ENCODE data around the gene TRMO. TPM values are rescaled to one million over a fixed set of nuclear protein-coding genes. Genes with fewer than 3 reads are reported as not detected.

TRMO gene
- polyA plus RNA-seq, 3 donors from 2014 or later, result 5.9 to 11.4 (median 7.9) TPM

DNA sequence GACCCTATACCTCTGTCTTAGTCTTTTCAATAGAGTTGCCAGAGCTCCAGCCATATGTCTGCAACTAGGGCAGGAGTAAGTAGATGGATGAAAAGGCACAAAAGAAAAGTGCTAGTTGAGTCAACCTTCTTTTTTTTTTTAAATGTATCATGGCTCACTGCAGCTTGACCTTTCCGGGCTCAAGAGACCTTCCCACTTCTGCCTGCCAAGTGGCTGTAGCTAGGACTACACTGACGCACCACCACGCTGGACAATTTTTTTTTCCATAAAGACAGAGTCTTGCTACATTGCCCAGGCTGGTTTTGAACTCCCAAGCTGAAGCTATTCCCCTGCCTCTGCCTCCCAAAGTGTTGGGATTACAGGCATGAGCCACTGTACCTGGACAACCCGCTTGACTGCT, 42.0 kb downstream of the TRMO start:
- Mint-ChIP-seq H3K4me3 (no peak overlapping the region), H3K27me3 (ENCODE audit: low read depth in 3 of 3) (peaks cover 0 to 4% (median 2%) of the 10 kb centered on the region in 3 donors), H3K4me1 (no peaks in the 10 kb centered on the region), H3K36me3 (peaks cover 2 to 6% (median 3%) of the 10 kb centered on the region in 3 donors), H3K27ac (no peak overlapping the region), H3K9me3 (no peaks in the 10 kb centered on the region)
- DNase-seq, result no peak

DNA sequence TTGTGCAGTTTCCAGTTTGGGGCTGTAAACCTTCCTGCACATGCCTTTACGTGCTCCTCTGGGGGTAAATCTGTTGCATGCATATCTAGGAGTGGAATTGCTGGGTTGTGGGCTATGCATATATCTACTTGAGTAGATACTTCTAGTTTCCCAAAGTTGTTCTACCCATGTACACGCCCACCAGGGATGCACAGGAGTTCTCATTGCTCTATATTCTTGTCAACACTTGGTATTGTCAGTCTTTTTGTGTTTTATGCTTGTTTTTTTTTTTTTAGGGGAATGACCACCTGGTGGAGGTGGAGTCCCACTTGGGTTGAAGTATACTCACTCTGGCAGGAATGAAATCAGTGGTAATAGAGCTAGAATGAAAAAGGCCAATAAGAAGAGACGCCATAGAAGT, 46.2 kb downstream of the TRMO start:
- no peak for DNase-seq
- Mint-ChIP-seq H3K36me3 (peaks cover 6 to 9% (median 8%) of the 10 kb centered on the region in 3 donors), H3K27me3 (ENCODE audit: low read depth in 3 of 3) (peaks cover 0 to 5% (median 3%) of the 10 kb centered on the region in 3 donors), H3K27ac (no peak overlapping the region), H3K4me3 (no peak overlapping the region), H3K9me3 (no peaks in the 10 kb centered on the region), H3K4me1 (no peaks in the 10 kb centered on the region)

- Mint-ChIP-seq H3K36me3 (peaks cover 5 to 7% (median 6%) of the 10 kb centered on the region in 3 donors), H3K27ac (no peak overlapping the region), H3K9me3 (no peaks in the 10 kb centered on the region), H3K4me3 (no peak overlapping the region), H3K4me1 (no peaks in the 10 kb centered on the region), H3K27me3 (ENCODE audit: low read depth in 3 of 3) (peaks cover 0 to 10% (median 5%) of the 10 kb centered on the region in 3 donors)
- DNase-seq, result no peak
Observed at GRCh38 chr9:97875111-97875510, 47.2 kb downstream of the TRMO start.

DNA sequence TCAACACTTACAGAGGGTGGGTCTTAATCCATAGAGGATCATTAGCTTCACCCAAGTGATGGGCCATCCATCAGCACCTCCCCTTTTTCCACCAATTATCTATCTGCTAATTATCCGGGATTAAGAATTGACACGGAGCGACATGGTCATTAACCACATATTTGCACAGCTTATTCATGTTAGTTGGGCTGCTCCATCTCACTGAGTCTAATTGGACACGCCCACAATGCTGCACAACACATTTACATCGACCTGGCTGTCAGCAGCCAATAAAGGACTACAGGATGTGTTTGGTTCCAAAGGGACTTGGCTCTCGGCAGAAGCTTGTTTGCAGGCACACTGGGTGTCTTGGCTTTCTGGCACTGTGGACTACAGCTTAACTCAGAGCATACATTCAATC, 47.7 kb downstream of the TRMO start:
- no peak for DNase-seq
- no peaks in the 10 kb centered on the region for H3K4me1 Mint-ChIP-seq
- no peak overlapping the region for H3K4me3 Mint-ChIP-seq
- no peaks in the 10 kb centered on the region for H3K9me3 Mint-ChIP-seq
- H3K36me3 Mint-ChIP-seq, result peaks cover 5 to 7% (median 6%) of the 10 kb centered on the region in 3 donors
- no peak overlapping the region for H3K27ac Mint-ChIP-seq
- H3K27me3 Mint-ChIP-seq (ENCODE audit: low read depth in 3 of 3), result peaks cover 0 to 10% (median 5%) of the 10 kb centered on the region in 3 donors

GRCh38 chr9:97873882-97874281, 48.4 kb downstream of the TRMO start:
- Mint-ChIP-seq H3K4me1 (no peaks in the 10 kb centered on the region), H3K36me3 (peaks cover 5 to 10% (median 6%) of the 10 kb centered on the region in 3 donors), H3K27me3 (ENCODE audit: low read depth in 3 of 3) (peaks cover 0 to 13% (median 5%) of the 10 kb centered on the region in 3 donors), H3K27ac (no peak overlapping the region), H3K9me3 (no peaks in the 10 kb centered on the region), H3K4me3 (no peak overlapping the region)
- no peak for DNase-seq

- peaks cover 5 to 10% (median 6%) of the 10 kb centered on the region in 3 donors for H3K36me3 Mint-ChIP-seq
- H3K27ac Mint-ChIP-seq, result no peak overlapping the region
- peaks cover 0 to 13% (median 5%) of the 10 kb centered on the region in 3 donors for H3K27me3 Mint-ChIP-seq (ENCODE audit: low read depth in 3 of 3)
- DNase-seq, result no peak
- peaks cover 0 to 1% (median 0%) of the 10 kb centered on the region in 6 donors for H3K9me3 Mint-ChIP-seq
- H3K4me1 Mint-ChIP-seq, result no peaks in the 10 kb centered on the region
- H3K4me3 Mint-ChIP-seq, result no peak overlapping the region
Observed at GRCh38 chr9:97873425-97873824, 48.9 kb downstream of the TRMO start.

GRCh38 chr9:97868859-97869258, 53.4 kb downstream of the TRMO start:
- peaks cover 5 to 23% (median 9%) of the 10 kb centered on the region in 3 donors for H3K27me3 Mint-ChIP-seq (ENCODE audit: low read depth in 3 of 3)
- DNase-seq, result no peak
- no peak overlapping the region for H3K27ac Mint-ChIP-seq
- H3K4me3 Mint-ChIP-seq, result no peak overlapping the region
- peaks cover 5 to 21% (median 9%) of the 10 kb centered on the region in 3 donors for H3K36me3 Mint-ChIP-seq
- peaks cover 13 to 28% (median 22%) of the 10 kb centered on the region in 6 donors for H3K9me3 Mint-ChIP-seq
- H3K4me1 Mint-ChIP-seq, result no peaks in the 10 kb centered on the region

- Mint-ChIP-seq H3K27ac (no peak overlapping the region), H3K4me1 (no peaks in the 10 kb centered on the region), H3K27me3 (ENCODE audit: low read depth in 3 of 3) (peaks cover 8 to 29% (median 9%) of the 10 kb centered on the region in 3 donors), H3K36me3 (peaks cover 5 to 21% (median 9%) of the 10 kb centered on the region in 3 donors), H3K9me3 (peaks cover 13 to 28% (median 22%) of the 10 kb centered on the region in 6 donors), H3K4me3 (no peak overlapping the region)
- DNase-seq, result no peak
Observed at GRCh38 chr9:97866848-97867247, 55.5 kb downstream of the TRMO start.

GRCh38 chr9:97866300-97866699, 56.0 kb downstream of the TRMO start:
- H3K9me3 Mint-ChIP-seq, result peaks cover 13 to 28% (median 22%) of the 10 kb centered on the region in 6 donors
- H3K4me3 Mint-ChIP-seq, result no peak overlapping the region
- H3K27ac Mint-ChIP-seq, result no peak overlapping the region
- DNase-seq, result no peak
- peaks cover 5 to 17% (median 7%) of the 10 kb centered on the region in 3 donors for H3K36me3 Mint-ChIP-seq
- peaks cover 8 to 29% (median 11%) of the 10 kb centered on the region in 3 donors for H3K27me3 Mint-ChIP-seq (ENCODE audit: low read depth in 3 of 3)
- no peaks in the 10 kb centered on the region for H3K4me1 Mint-ChIP-seq

GRCh38 chr9:97864396-97864795, 57.9 kb downstream of the TRMO start:
- H3K27me3 Mint-ChIP-seq (ENCODE audit: low read depth in 3 of 3), result peaks cover 11 to 28% (median 11%) of the 10 kb centered on the region in 3 donors
- H3K4me1 Mint-ChIP-seq, result no peaks in the 10 kb centered on the region
- no peak overlapping the region for H3K27ac Mint-ChIP-seq
- H3K36me3 Mint-ChIP-seq, result peaks cover 4 to 14% (median 5%) of the 10 kb centered on the region in 3 donors
- DNase-seq, result no peak
- H3K9me3 Mint-ChIP-seq, result peaks cover 13 to 28% (median 22%) of the 10 kb centered on the region in 6 donors
- H3K4me3 Mint-ChIP-seq, result no peak overlapping the region

DNA sequence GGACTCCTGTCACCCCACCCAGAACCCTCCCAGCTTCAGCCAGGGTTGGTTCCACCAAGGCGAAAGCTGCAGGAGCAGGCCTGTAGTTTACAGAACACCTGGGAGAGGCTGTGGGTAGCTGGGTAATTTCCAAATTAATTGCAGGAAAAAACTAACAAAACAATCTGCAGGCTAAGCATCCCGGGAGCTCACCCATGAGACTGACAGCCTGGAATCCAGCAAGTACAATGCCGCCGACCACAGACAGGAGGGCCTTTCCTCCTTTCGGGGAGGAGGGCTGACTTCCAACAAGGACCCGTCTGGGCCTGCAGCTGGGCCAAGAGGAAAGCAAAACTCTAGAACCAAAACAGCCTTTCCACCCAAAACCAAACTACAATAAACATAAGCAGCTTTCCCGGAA, 59.0 kb downstream of the TRMO start:
- no peak for DNase-seq
- no peak overlapping the region for H3K4me3 Mint-ChIP-seq
- no peaks in the 10 kb centered on the region for H3K4me1 Mint-ChIP-seq
- H3K9me3 Mint-ChIP-seq, result peaks cover 12 to 28% (median 22%) of the 10 kb centered on the region in 6 donors
- peaks cover 4 to 11% (median 5%) of the 10 kb centered on the region in 3 donors for H3K36me3 Mint-ChIP-seq
- no peak overlapping the region for H3K27ac Mint-ChIP-seq
- peaks cover 16 to 34% (median 20%) of the 10 kb centered on the region in 3 donors for H3K27me3 Mint-ChIP-seq (ENCODE audit: low read depth in 3 of 3)

GRCh38 chr9:97861148-97861475, 61.2 kb downstream of the TRMO start:
- peaks cover 2 to 13% (median 10%) of the 10 kb centered on the region in 6 donors for H3K9me3 Mint-ChIP-seq
- no peak overlapping the region for H3K4me3 Mint-ChIP-seq
- peaks cover 0 to 8% (median 5%) of the 10 kb centered on the region in 3 donors for H3K36me3 Mint-ChIP-seq
- no peak overlapping the region for H3K27ac Mint-ChIP-seq
- peaks cover 22 to 42% (median 23%) of the 10 kb centered on the region in 3 donors for H3K27me3 Mint-ChIP-seq (ENCODE audit: low read depth in 3 of 3)
- DNase-seq, result no peak
- H3K4me1 Mint-ChIP-seq, result no peaks in the 10 kb centered on the region

DNA sequence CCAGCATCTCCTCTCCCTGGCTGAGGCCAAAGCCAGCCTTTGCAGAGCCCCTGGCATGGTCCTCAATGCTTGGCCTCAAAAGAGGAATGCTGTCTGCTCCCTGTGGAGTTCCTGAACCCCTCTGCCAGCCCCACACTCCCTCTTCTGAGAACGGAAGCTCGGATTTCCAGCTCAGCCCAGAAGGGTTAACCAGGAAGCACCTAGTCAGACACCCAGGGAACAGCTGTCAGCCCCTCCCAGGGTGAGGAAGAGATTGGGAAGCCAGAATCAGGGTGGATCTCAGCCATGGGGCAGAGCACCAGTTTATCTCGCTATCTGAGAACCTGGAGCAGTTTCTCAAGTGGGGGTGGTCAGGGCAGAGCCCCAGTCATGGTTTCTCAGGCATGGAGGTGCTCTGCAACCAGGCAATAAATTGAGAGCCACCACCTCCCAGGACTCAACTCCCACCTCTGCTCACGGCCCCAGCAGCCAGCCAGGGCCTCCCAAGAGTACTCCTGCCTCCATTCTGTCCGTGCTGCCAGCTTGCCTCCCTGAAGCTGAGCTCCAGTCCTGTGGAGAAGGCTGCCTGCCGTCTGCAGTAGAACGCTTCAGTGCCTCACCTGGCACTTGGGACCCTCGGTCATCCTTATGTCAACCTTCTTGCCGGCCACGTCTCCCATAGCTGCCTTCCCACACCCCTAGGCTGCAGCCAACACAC, 61.7 kb downstream of the TRMO start:
- Mint-ChIP-seq H3K9me3 (peaks cover 0 to 8% (median 5%) of the 10 kb centered on the region in 6 donors), H3K4me3 (no peak overlapping the region), H3K36me3 (peaks cover 0 to 5% (median 4%) of the 10 kb centered on the region in 3 donors), H3K4me1 (peaks cover under 1 to 2% of the 10 kb centered on the region in 2 donors), H3K27me3 (ENCODE audit: low read depth in 3 of 3) (peaks cover 23 to 45% (median 29%) of the 10 kb centered on the region in 3 donors), H3K27ac (no peak overlapping the region)
- DNase-seq, result no peak

- Mint-ChIP-seq H3K36me3 (no peaks in the 10 kb centered on the region), H3K4me1 (peaks cover 4 to 5% of the 10 kb centered on the region in 2 donors), H3K4me3 (no peak overlapping the region), H3K27me3 (ENCODE audit: low read depth in 3 of 3) (peaks cover 22 to 49% (median 30%) of the 10 kb centered on the region in 3 donors), H3K27ac (no peak overlapping the region), H3K9me3 (peaks cover 0 to 1% (median 0%) of the 10 kb centered on the region in 6 donors)
- DNase-seq, result no peak
Observed at GRCh38 chr9:97859346-97859745, 63.0 kb downstream of the TRMO start.

All from immature natural killer cell (primary cell).